ENCODE measurements around the gene PCDHGB3. TPM values are rescaled to one million over a fixed set of nuclear protein-coding genes. Genes with fewer than 3 reads are reported as not detected.
"Not testable (repeated sequence)": the region's sequence is repeated elsewhere in the genome, so short reads cannot be mapped to it uniquely, and the experiment has no call there.

Gene PCDHGB3
- total RNA-seq, 1 donor, result 6.2 TPM

GRCh38 chr5:141387557-141388311 is 17.7 kb downstream of the PCDHGB3 start, which contains the start of gene PCDHGB4:
Gene PCDHGB4 (plus strand): TSS chr5:141387698. CDS start chr5:141387885, 187 bp downstream.
- H3K27ac ChIP-seq (ENCODE audit: low read depth, low read length); DNase-seq (ENCODE audit: insufficient read length, low spot score, missing footprints): not testable (repeated sequence)
- H3K4me3 ChIP-seq (ENCODE audit: insufficient read depth, low read length), result peak within 1 kb of the TSS; percentile 69

GRCh38 chr5:141388661-141389060 is 18.6 kb downstream of the PCDHGB3 start:
- Histone ChIP-seq H3K9me3 (ENCODE audit: low read depth, low read length) (peaks cover 18% of the 10 kb centered on the region), H3K4me2 (ENCODE audit: insufficient read depth, low read length) (peak overlapping the region; percentile 20), H3K79me2 (ENCODE audit: insufficient read depth, low read length) (no peaks in the 10 kb centered on the region), H2AFZ (ENCODE audit: low read length) (no peak overlapping the region), H4K20me1 (ENCODE audit: insufficient read depth, low read length) (no peaks in the 10 kb centered on the region), H3K4me1 (ENCODE audit: insufficient read depth, low read length) (no peaks in the 10 kb centered on the region), H3K4me3 (ENCODE audit: insufficient read depth, low read length) (peak overlapping the region; percentile 47), H3K27ac (ENCODE audit: low read depth, low read length) (no peak overlapping the region), H3K36me3 (ENCODE audit: insufficient read depth, low read length) (peaks cover 4% of the 10 kb centered on the region), H3K27me3 (ENCODE audit: insufficient read depth, low read length) (no peaks in the 10 kb centered on the region)
- no peak for DNase-seq (ENCODE audit: insufficient read length, low spot score, missing footprints)
- TF ChIP-seq CTCF (IDR thresholded peaks at IDR 0.05; ENCODE audit: extremely low read depth, low read depth, low read length), result no peak

More at GRCh38 chr5:141387557-141388311, 17.7 kb downstream of the PCDHGB3 start, which contains the start of gene PCDHGB4:
- not testable (repeated sequence) for H3K27me3 ChIP-seq (ENCODE audit: insufficient read depth, low read length); H3K79me2 ChIP-seq (ENCODE audit: insufficient read depth, low read length); H3K36me3 ChIP-seq (ENCODE audit: insufficient read depth, low read length); H4K20me1 ChIP-seq (ENCODE audit: insufficient read depth, low read length); H3K4me1 ChIP-seq (ENCODE audit: insufficient read depth, low read length)
- Histone ChIP-seq H2AFZ (ENCODE audit: low read length) (peak within 1 kb of the TSS; percentile 25), H3K4me2 (ENCODE audit: insufficient read depth, low read length) (peak within 1 kb of the TSS; percentile 37), H3K9me3 (ENCODE audit: low read depth, low read length) (peaks cover 12% of the 10 kb centered on the region)
- peak; percentile 57 for TF ChIP-seq CTCF (IDR thresholded peaks at IDR 0.05; ENCODE audit: extremely low read depth, low read depth, low read length)

DNA sequence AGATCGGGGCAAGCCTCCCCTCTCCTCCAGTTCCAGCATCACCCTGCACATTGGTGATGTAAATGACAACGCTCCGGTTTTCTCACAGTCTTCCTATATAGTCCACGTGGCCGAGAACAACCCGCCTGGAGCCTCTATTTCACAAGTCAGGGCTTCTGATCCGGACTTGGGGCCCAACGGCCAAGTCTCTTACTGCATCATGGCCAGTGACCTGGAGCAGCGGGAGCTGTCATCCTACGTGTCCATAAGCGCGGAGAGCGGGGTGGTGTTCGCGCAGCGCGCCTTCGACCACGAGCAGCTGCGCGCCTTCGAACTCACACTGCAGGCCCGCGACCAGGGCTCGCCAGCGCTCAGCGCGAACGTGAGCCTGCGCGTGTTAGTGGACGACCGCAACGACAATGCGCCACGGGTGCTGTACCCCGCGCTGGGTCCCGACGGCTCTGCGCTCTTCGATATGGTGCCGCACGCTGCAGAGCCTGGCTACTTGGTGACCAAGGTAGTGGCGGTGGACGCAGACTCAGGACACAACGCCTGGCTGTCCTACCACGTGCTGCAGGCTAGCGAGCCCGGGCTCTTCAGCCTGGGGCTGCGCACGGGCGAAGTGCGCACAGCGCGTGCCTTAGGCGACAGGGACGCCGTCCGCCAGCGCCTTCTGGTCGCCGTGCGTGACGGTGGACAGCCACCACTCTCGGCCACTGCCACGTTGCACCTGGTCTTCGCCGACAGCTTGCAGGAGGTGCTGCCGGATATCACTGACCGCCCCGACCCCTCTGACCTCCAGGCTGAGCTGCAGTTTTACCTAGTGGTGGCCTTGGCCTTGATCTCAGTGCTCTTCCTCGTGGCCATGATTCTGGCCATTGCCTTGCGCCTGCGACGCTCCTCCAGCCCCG is 19.4 kb downstream of the PCDHGB3 start:
- DNase-seq (ENCODE audit: insufficient read length, low spot score, missing footprints), result no peak
- Histone ChIP-seq H3K9me3 (ENCODE audit: low read depth, low read length) (peaks cover 22% of the 10 kb centered on the region), H3K4me2 (ENCODE audit: insufficient read depth, low read length) (no peak overlapping the region)

More for the DNA sequence above, 19.4 kb downstream of the PCDHGB3 start:
- H3K79me2 ChIP-seq (ENCODE audit: insufficient read depth, low read length), result no peaks in the 10 kb centered on the region
- no peaks in the 10 kb centered on the region for H4K20me1 ChIP-seq (ENCODE audit: insufficient read depth, low read length)
- H3K27me3 ChIP-seq (ENCODE audit: insufficient read depth, low read length), result no peaks in the 10 kb centered on the region
- no peak for TF ChIP-seq CTCF (IDR thresholded peaks at IDR 0.05; ENCODE audit: extremely low read depth, low read depth, low read length)
- no peak overlapping the region for H3K27ac ChIP-seq (ENCODE audit: low read depth, low read length)
- H2AFZ ChIP-seq (ENCODE audit: low read length), result no peak overlapping the region
- H3K36me3 ChIP-seq (ENCODE audit: insufficient read depth, low read length), result peaks cover 4% of the 10 kb centered on the region
- H3K4me1 ChIP-seq (ENCODE audit: insufficient read depth, low read length), result no peaks in the 10 kb centered on the region
- H3K4me3 ChIP-seq (ENCODE audit: insufficient read depth, low read length), result peak overlapping the region; percentile 7
